ENCODE results near the gene SYNGR4. TPM values are rescaled to one million over a fixed set of nuclear protein-coding genes. Genes with fewer than 3 reads are reported as not detected.

Gene SYNGR4
- polyA plus RNA-seq, 1 donor (not counting 4 experiments of a cell fraction or from before 2014, with no cell fraction given): not detected

GRCh38 chr19:48403606-48404005 lies 39.4 kb downstream of the SYNGR4 start:
- no peak overlapping the region for H3K27ac ChIP-seq (ENCODE audit: control insufficient read depth, insufficient read depth, low read length)
- peak overlapping the region; percentile 66 for H2AFZ ChIP-seq (ENCODE audit: control insufficient read depth, low read length)
- no peak for DNase-seq (ENCODE audit: low read depth, low spot score)
- H3K79me2 ChIP-seq (ENCODE audit: control insufficient read depth, insufficient read depth, low read length): no peaks in the 10 kb centered on the region
- H3K27me3 ChIP-seq (ENCODE audit: control insufficient read depth, extremely low read depth, insufficient read depth, low read length): no peaks in the 10 kb centered on the region
- H4K20me1 ChIP-seq (ENCODE audit: control insufficient read depth, extremely low read depth, insufficient read depth, low read length): no peaks in the 10 kb centered on the region
- TF ChIP-seq CTCF (optimal IDR thresholded peaks at IDR 0.05 in 1 of 3, IDR thresholded peaks at IDR 0.05 in 1 of 3, conservative IDR thresholded peaks at IDR 0.05 in 1 of 3; ENCODE audit: extremely low read depth in 1 of 3, insufficient read depth in 2 of 3, low read length in 3 of 3) (no peak), EZH2 (IDR thresholded peaks at IDR 0.05; ENCODE audit: low read length) (no peak)
- no peak overlapping the region for H3K4me2 ChIP-seq (ENCODE audit: control insufficient read depth, extremely low read depth, insufficient read depth, low read depth, low read length)
- no peaks in the 10 kb centered on the region for H3K36me3 ChIP-seq (ENCODE audit: control insufficient read depth in 2 of 2, extremely low read depth in 1 of 2, insufficient read depth in 2 of 2, low read length in 2 of 2)
- no peak overlapping the region for H3K4me3 ChIP-seq (ENCODE audit: control insufficient read depth in 2 of 3, extremely low read depth in 1 of 3, insufficient read depth in 2 of 3, low read depth in 1 of 3, low read length in 3 of 3)
- dilution Hi-C loops (cut with MboI; ENCODE audit: extremely low pct_ligation_motif_present, low sequenced_read_pairs): no loop called here
- peaks cover 5% of the 10 kb centered on the region for H3K4me1 ChIP-seq (ENCODE audit: control insufficient read depth, extremely low read depth, insufficient read depth, low read length)
- no peaks in the 10 kb centered on the region for H3K9me1 ChIP-seq (ENCODE audit: control insufficient read depth, extremely low read depth, insufficient read depth, low read length)
- peak; percentile 77 for FAIRE-seq
- no peak overlapping the region for H3K9ac ChIP-seq (ENCODE audit: control insufficient read depth, extremely low read depth, insufficient read depth, low read length)
- H3K9me3 ChIP-seq (ENCODE audit: control insufficient read depth, low read depth, low read length): no peaks in the 10 kb centered on the region

GRCh38 chr19:48405010-48405659 lies 41.0 kb downstream of the SYNGR4 start:
- DNase-seq (ENCODE audit: low read depth, low spot score): no peak
- Histone ChIP-seq H3K4me2 (ENCODE audit: control insufficient read depth, extremely low read depth, insufficient read depth, low read depth, low read length) (no peak overlapping the region), H3K27me3 (ENCODE audit: control insufficient read depth, extremely low read depth, insufficient read depth, low read length) (no peaks in the 10 kb centered on the region), H3K4me3 (ENCODE audit: control insufficient read depth in 2 of 3, extremely low read depth in 1 of 3, insufficient read depth in 2 of 3, low read depth in 1 of 3, low read length in 3 of 3) (no peak overlapping the region), H4K20me1 (ENCODE audit: control insufficient read depth, extremely low read depth, insufficient read depth, low read length) (no peaks in the 10 kb centered on the region), H3K79me2 (ENCODE audit: control insufficient read depth, insufficient read depth, low read length) (no peaks in the 10 kb centered on the region), H3K36me3 (ENCODE audit: control insufficient read depth in 2 of 2, extremely low read depth in 1 of 2, insufficient read depth in 2 of 2, low read length in 2 of 2) (no peaks in the 10 kb centered on the region), H3K9ac (ENCODE audit: control insufficient read depth, extremely low read depth, insufficient read depth, low read length) (no peak overlapping the region), H3K4me1 (ENCODE audit: control insufficient read depth, extremely low read depth, insufficient read depth, low read length) (peaks cover 5% of the 10 kb centered on the region), H3K9me1 (ENCODE audit: control insufficient read depth, extremely low read depth, insufficient read depth, low read length) (no peaks in the 10 kb centered on the region), H2AFZ (ENCODE audit: control insufficient read depth, low read length) (no peak overlapping the region), H3K27ac (ENCODE audit: control insufficient read depth, insufficient read depth, low read length) (no peak overlapping the region), H3K9me3 (ENCODE audit: control insufficient read depth, low read depth, low read length) (no peaks in the 10 kb centered on the region)
- TF ChIP-seq CTCF (optimal IDR thresholded peaks at IDR 0.05 in 1 of 3, IDR thresholded peaks at IDR 0.05 in 1 of 3, conservative IDR thresholded peaks at IDR 0.05 in 1 of 3; ENCODE audit: extremely low read depth in 1 of 3, insufficient read depth in 2 of 3, low read length in 3 of 3): no peak
- TF ChIP-seq EZH2 (IDR thresholded peaks at IDR 0.05; ENCODE audit: low read length): no peak
- no peak for FAIRE-seq
- dilution Hi-C loops (cut with MboI; ENCODE audit: extremely low pct_ligation_motif_present, low sequenced_read_pairs): no loop called here

Data from keratinocyte (primary cell).